Measurements from ENCODE around the gene DHH.

Gene DHH

DNA sequence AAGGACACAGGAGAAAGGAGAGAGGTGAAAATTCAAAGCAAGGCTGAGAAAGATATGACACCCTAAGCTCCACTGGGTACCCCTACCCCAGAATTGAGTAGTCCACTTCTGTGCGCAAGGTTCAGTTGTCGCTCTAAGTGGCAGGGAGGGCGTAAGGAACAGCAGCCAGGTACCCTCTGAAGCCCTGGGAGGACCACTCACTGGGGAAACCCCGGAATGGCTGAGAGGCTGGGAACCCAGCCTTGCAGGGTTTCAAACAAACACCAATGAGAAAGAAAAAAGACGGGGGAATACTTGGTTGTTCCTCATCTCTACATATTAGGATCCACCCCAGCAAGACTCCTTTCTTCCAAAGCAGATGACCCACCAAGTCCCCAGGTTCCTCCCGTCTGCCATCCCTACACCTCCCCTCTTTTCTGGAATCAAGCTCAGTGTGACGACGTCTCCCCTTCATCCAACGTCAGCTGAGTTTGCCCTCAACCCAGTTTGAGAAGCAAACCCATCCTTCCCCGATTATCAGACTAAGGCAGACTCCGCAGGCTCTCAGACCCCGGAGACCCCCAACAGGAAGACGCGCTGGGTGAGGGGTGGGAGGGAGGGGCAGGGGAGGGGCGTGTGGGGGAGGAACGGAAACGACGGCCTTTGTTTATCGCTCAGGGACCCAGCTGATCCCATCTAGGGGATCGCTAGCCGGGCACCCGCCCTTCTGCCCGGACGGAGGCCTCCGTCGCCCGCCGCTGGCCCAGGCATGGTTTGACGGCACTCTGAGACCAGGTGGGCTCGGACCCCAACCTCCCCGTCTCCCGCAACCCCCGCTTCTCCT lies 15.3 kb upstream of the DHH start:
- DNase-seq (ENCODE audit: low spot score), result no peak

- no peak for DNase-seq (ENCODE audit: low spot score)
These were observed 14.4 kb upstream of the DHH start for GRCh38 chr12:49108958-49109404.

- no peak for DNase-seq (ENCODE audit: low spot score)
These were observed 11.0 kb upstream of the DHH start for GRCh38 chr12:49105504-49106084.

- DNase-seq (ENCODE audit: low spot score), result no peak
These were observed 10.2 kb upstream of the DHH start for GRCh38 chr12:49104822-49105221.

DNA sequence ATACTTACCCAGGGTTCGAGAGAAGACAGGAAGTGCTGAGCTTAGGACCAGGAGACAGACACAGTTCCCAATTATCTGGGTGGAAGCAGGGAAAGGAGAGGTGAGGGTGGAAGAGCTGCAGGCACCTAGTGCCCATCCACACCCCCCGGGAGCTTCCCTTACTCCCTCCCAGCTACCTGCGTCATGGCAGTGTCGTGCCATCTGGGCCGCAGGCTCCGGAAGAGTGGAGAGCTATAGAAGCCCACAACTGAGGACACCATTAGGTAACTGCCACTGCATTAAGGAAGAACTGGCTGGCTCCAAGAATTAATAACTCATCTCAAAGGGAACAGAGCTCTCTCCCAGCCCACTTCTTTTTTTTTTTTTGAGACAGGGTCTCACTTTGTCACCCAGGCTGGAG lies 5.8 kb upstream of the DHH start:
- no peak for DNase-seq (ENCODE audit: low spot score)

DNA sequence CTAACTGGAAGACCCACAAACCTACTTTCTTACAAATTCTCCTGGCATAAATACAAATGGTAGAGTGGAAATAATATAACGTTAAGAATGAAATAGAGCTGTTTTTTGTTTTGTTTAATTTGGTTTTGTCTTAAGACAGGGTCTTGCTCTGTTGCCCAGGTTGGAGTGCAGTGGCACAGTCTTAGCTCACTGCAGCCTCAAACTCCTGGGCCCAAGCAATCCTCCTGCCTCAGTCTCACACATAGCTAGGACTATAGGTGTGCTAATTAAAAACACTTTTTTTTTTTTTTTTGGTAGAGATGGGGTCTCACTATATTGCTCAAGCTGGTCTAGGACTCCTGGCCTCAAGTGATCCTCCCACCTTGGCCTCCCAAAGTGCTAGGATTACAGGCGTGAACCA lies 4.1 kb upstream of the DHH start:
- DNase-seq (ENCODE audit: low spot score), result no peak

- no peak for DNase-seq (ENCODE audit: low spot score)
These were observed 3.4 kb upstream of the DHH start for GRCh38 chr12:49098035-49098451.

DNA sequence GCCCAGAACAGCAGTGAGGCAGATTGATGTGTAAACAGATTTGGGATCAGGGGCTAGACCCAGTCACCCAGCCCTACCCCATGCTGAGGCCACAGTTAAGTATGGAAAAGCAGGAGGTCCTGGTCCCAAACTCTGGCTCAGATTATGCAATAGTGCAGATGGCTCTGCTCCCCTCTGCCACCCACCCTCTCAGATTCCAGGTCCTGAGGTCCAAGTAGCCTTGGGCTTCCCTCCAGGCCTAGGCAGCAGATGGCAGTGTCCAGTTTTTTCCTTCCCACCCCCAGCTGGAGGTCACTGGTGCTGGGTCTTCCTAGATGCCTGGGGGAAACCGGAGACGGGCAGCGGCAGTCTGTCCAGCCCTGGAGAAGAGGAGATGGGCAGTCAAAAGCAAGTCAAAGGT lies 2.8 kb upstream of the DHH start:
- DNase-seq (ENCODE audit: low spot score), result no peak

DNA sequence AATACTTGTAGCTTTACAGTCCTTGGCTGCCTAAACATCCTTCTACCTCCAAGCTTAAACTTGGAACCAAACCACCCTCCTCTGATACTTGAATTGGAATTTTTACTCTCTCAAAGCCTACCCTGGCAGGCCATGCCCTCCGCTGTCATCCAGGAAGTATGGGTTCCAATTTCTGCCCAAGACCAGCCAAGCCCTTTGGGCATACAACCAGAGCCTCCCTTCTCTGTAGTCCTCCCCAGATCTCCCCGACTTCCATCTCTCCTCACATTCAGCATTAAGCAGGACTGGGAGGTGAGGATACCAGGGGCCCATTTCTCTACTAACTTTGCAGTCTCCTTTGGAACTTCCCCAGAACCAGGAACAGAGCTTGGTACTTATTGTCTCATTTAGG lies 369 bp upstream of the DHH start:
- DNase-seq (ENCODE audit: low spot score), result no peak

- no peak for DNase-seq (ENCODE audit: low spot score)
These were observed 825 bp downstream of the DHH start for GRCh38 chr12:49093792-49094159.

GRCh38 chr12:49092816-49093406 lies 1.7 kb downstream of the DHH start:
- DNase-seq (ENCODE audit: low spot score), result no peak

- peak; percentile 77 for DNase-seq (ENCODE audit: low spot score)
These were observed 2.4 kb downstream of the DHH start for GRCh38 chr12:49092086-49092815.

DNA sequence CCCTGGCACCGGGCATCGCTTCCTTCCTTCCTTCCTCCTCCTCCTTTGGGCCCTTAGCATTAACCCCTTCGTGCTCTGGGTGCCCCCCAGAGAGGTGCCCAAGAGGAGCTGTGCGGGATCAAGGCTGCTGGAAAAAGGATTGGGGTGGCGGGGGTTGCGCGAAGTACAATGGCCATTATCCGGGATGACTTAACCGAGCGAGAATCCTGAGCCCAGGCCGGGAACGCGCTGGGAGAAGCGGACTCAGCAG lies 2.8 kb downstream of the DHH start:
- DNase-seq (ENCODE audit: low spot score), result no peak

DNA sequence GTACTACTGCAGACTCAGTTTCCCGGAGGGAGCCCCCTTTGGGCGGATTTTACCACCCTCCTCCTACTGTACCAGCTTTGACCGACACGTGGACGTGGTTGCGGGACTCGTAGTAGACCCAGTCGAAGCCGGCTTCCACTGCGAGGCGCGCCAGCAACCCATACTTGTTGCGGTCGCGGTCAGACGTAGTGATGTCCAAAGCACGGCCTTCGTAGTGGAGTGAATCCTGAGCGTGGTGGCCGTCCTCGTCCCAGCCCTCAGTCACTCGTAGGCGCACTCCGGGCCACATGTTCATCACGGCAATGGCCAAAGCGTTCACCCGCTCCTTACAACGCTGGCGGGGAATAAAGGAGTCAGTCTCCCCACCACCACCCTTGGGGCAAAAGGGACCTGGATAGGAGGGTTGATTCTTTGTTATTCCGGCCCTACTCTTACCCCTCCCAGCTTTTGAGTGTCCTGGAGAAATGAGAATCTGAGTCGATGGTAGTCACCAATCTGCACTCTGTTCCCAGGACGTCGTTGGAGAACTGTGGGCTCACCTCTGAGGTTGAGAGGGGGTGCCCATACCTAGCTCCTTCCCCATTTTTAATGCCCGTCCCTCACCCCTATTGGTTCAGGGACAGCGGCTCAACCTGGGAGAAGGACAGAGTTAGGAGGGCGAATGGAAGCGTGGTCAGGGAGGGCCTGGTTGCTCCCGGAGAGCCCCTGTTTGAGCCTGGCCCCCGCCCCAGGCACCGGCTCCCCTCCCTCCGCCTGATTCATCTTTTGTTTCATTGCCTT lies 3.4 kb downstream of the DHH start:
- DNase-seq (ENCODE audit: low spot score), result no peak

- DNase-seq (ENCODE audit: low spot score), result peak; percentile 67
These were observed 4.5 kb downstream of the DHH start for GRCh38 chr12:49089821-49090773.

- DNase-seq (ENCODE audit: low spot score), result no peak
These were observed 5.7 kb downstream of the DHH start for GRCh38 chr12:49088932-49089330.

GRCh38 chr12:49088150-49088931 lies 6.3 kb downstream of the DHH start:
- peak; percentile 96 for DNase-seq (ENCODE audit: low spot score)

DNA sequence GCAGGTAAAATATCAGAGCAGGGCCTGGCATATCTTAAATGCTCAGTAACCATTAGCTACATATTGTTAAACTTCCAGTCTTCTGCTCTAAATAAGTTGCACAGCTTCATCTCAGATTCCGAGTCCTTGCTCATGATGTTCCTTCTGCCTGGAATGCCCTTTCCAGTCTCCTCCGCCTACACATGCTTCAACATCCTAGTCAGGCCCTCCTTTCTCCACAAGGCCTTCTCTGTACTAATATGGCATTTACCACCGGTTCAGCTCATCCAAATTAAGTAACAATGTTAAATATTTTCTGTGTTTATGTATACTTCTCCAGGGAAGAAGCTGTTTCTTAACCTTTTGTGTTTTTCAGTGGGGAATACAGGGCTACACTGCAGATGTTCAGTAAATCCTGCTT lies 8.5 kb downstream of the DHH start:
- DNase-seq (ENCODE audit: low spot score), result no peak

DNA sequence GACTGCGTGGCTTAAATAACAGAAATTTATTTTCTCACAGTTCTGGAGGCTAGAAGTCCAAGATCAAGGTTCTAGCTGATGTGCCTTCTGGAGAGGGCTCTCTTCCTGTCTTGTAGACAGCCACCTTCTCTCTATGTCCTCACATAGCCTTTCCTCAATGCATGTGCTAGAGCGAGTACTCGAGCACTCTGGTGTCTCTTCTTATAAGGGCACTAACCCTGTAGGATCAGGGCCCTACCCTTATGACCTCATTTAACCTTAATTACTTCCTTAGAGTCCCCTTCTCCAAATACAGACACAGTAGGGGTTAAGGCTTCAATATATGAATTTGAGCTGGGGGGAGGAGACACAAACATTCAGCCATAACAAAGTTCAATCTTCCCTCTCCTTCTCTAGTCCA lies 10.2 kb downstream of the DHH start:
- no peak for DNase-seq (ENCODE audit: low spot score)

DNA sequence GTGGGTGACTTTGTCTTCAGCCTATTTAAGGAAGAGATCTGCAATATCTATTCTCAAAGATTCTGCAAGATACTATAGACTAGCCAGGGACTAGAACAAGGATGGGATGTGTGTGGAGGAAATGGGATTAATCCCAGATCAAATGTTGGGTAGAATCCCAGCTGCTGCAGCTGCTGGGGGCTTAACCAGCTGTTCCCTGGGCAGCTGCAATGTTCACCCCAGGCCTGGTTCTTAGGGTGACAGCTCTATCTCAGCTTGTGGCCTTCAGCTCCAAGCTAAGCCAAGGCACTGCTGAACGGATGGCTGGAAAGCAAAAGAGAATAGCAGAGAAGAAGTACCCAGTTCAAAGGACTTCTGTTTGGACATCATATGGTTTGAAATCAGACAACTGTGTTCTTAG lies 14.8 kb downstream of the DHH start:
- DNase-seq (ENCODE audit: low spot score), result no peak
